HL-60/S4 treated with phorbol 12-myristate 13-acetate at 8.2 ng/mL for 4 days and 3 days (cell line): Measurements from ENCODE around the gene NAT8L.

ENCODE experiments used
- in situ Hi-C: fragments of 300-500 bp; cut with MboI; formaldehyde crosslinking; loops from 2 replicates; pipeline ENCODE4 v1.15.0; 2022; ENCODE audit warnings: low sequenced_read_pairs

The NAT8L gene

GRCh38 chr4:2089222-2089621, 30.1 kb downstream of the NAT8L start:
- in situ Hi-C loops: no loop called here

- in situ Hi-C loops: no loop called here
These were observed 31.5 kb downstream of the NAT8L start for GRCh38 chr4:2090642-2091041.

GRCh38 chr4:2091990-2092668, 33.0 kb downstream of the NAT8L start:
- in situ Hi-C loops: no loop called here

GRCh38 chr4:2092669-2093053, 33.5 kb downstream of the NAT8L start:
- in situ Hi-C loops: no loop called here

GRCh38 chr4:2093265-2093664, 34.1 kb downstream of the NAT8L start:
- in situ Hi-C loops: no loop called here

DNA sequence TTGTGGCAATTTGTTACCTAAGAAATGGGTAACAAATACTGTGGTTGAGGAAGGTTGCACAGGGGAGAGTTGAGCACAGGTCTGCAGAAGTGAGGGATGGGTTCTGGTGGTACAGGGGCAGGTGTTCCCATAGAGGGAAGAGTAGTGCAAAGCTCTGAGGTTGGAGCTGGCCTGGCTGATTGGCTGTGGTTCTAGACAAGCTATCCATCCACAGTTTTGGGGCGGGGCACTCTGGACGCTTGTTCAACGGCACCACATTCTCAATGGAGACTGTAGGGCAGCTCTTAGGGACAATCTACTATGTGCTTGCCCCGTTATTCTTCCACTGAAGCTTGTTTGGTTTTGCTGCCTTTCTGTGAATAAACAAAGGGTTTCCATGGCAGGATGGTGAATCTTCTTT, 35.4 kb downstream of the NAT8L start:
- in situ Hi-C loops: no loop called here

DNA sequence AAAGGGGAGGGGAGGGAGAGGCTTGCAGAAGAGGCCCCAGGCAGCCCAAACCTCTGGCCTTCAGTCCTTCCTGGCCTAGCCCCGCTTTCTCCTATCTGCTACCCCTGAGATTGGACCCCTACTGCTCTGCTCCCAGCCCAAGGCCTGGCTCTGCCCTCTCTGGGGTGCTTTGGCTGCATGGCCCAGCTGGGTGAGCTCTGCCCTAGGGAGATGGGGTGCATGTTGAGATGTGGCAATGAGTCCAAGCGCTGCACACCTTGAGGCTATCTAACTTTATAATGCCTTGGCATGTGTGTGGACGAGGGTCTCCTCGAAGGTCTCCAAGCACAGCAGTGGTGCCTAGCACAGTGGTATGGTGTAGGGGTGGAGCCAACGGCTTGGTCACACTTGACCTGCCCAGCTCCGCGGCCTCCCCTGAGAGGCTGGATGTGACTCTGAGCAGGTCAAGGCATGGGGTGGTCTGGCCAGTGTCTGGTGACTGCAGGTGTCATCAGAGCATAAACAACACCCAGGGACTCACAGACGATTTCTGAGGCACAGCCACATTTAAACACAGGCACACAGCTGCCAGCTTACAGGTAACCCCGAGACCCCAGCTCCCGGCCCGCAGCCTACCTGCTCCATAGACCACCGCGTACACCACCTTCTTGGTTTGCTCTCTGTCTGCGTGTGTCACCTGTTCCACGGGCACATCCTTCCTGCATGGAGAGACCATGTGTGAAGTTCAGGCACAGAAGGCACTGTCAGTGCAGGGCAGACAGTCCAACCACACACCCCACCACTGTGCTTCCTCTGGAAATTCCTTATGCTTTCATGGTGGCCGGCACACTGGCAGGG, 36.3 kb downstream of the NAT8L start:
- in situ Hi-C loops: no loop called here

GRCh38 chr4:2096073-2096609, 37.0 kb downstream of the NAT8L start:
- in situ Hi-C loops: no loop called here

- in situ Hi-C loops: no loop called here
These were observed 42.4 kb downstream of the NAT8L start for GRCh38 chr4:2101346-2102044.

GRCh38 chr4:2102045-2102883, 43.1 kb downstream of the NAT8L start:
- in situ Hi-C loops: no loop called here

DNA sequence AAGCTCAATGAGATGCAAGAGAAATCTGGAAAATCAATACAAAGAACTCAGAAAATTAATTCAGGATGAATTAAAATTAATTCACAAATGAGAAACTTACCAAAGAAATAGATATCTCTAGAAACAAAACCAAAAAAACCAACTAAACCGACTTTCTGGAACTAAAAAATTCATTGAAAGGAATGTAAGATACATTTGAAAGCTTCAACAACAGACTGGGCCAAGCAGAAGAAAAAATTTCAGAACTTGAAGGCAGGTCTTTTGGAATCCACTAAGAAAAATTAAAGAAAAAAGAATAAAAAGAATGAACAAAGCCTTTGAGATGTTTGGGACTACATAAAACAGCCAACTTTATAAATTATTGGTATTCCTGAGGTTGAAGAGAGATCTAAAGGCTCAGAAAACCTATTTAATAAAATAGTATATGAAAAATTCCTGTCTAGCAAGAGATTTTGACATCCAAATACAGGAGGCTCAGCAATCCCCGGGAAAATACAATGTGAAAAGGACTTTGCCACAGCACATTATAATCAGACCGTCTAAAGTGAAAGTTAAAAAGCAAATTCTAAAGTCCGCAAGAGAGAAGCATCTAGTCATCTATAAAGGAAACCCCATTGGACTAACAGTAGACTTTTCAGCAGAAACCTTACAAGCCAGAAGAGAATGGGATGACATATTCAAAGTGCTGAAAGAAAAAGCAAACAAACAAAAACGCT, 44.2 kb downstream of the NAT8L start:
- in situ Hi-C loops: no loop called here

- in situ Hi-C loops: no loop called here
These were observed 44.9 kb downstream of the NAT8L start for GRCh38 chr4:2103843-2104547.

DNA sequence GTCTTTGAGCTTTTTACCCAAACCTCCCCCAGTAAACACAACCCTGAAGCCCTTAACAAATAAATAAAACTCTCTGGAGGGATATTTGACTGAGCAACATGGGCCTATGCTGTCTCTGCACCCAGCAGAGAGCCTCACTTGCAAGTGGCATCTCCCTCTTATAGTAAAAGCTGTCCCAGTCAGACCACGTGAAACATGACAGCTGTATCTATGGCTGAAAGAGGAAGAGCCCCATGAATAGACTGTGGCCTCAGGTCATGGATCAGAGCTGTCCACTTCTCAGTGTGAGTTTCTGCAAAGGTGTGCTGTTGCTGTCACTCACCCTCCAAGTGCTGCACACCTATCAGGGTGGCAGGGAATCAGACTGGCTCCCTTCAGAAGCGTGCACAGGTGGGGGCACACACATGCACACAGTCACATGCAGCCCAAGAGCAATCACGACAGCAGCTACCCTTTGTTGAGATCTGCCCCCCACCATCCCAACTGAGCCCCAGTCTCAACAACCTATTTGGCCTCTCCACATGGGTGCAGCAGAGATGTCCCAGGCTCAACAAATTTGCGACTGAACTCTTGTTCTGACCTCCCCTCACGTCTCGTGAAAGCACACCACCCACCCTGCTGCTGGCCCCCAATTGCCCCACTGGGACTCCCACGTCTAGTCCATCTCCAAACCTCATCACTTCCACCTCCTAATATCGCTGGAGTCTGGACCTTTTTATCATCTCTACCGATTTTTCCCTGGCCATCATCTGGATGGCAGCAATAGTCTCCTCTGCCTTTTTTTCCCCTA, 45.6 kb downstream of the NAT8L start:
- in situ Hi-C loops: no loop called here

DNA sequence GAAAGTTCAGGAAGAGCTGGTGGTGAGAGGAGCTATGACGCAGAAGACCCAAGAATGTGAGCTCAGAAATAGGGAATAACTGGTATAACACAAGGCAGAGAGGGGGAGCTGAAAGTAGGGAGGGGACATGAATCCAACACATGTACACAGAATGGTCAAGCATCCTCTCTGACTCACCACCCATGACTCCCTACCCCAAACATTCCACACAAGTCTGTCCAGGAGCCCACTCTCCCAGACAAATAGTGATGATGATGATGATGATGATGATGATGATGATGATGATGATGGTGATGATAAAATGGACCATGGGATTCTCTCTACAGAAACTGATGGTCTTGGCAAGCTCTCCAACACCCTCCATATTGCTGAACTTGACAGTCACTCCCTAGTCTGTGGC, 46.4 kb downstream of the NAT8L start:
- in situ Hi-C loops: no loop called here

- in situ Hi-C loops: no loop called here
These were observed 57.7 kb downstream of the NAT8L start for GRCh38 chr4:2116687-2117400.
